ENCODE measurements around the gene DAPP1.

The DAPP1 gene

GRCh38 chr4:99879458-99879857, 62.8 kb downstream of the DAPP1 start:
- TF ChIP-seq NFIC (IDR thresholded peaks at IDR 0.05) (no peak), TCF12 (IDR thresholded peaks at IDR 0.05; ENCODE audit: low read depth) (no peak)

- TF ChIP-seq RAD21 (IDR thresholded peaks at IDR 0.05; ENCODE audit: low read depth) (peak; percentile 69), CREB1 (IDR thresholded peaks at IDR 0.05; ENCODE audit: low read depth) (no peak)
Measured at GRCh38 chr4:99885063-99885664, 68.5 kb downstream of the DAPP1 start.

DNA sequence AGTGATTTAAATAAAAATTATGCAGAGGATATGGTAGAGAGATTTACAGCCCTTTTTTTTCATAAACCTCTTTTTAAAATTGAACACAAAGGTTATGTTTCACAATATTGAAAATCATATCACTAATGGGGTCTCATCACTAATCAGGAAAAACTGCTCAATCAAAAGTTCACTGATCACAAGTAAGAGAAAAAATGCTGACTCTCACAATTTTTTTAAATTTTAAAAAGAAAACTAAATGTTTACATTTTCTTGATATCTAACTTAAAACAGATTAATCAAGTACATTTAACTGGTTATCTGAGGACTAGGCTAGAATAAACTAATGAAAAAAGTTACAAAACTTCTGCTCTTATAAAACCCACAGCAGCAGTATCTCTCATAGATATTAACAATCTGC, 69.1 kb downstream of the DAPP1 start:
- TF ChIP-seq CREB1 (IDR thresholded peaks at IDR 0.05; ENCODE audit: low read depth) = no peak
- TF ChIP-seq, protein P1, sequence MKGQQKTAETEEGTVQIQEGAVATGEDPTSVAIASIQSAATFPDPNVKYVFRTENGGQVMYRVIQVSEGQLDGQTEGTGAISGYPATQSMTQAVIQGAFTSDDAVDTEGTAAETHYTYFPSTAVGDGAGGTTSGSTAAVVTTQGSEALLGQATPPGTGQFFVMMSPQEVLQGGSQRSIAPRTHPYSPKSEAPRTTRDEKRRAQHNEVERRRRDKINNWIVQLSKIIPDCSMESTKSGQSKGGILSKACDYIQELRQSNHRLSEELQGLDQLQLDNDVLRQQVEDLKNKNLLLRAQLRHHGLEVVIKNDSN (IDR thresholded peaks at IDR 0.05) = no peak
- TF ChIP-seq ZBTB7A (IDR thresholded peaks at IDR 0.05; ENCODE audit: low read depth) = no peak
- TF ChIP-seq RAD21 (IDR thresholded peaks at IDR 0.05; ENCODE audit: low read depth) = no peak
- no peak for TF ChIP-seq TAF1 (IDR thresholded peaks at IDR 0.05; ENCODE audit: low read depth)
- no peak for TF ChIP-seq MAX (IDR thresholded peaks at IDR 0.05)
- TF ChIP-seq EGR1 (IDR thresholded peaks at IDR 0.05) = no peak
- no peak for TF ChIP-seq YY1 (IDR thresholded peaks at IDR 0.05; ENCODE audit: low read depth)
- TF ChIP-seq EP300 (IDR thresholded peaks at IDR 0.05; ENCODE audit: borderline replicate concordance) = no peak
- TF ChIP-seq REST (IDR thresholded peaks at IDR 0.05; ENCODE audit: low read depth) = no peak
- no peak for TF ChIP-seq FOXM1 (IDR thresholded peaks at IDR 0.05; ENCODE audit: borderline replicate concordance, low read depth)
- TF ChIP-seq CEBPB (IDR thresholded peaks at IDR 0.05) = no peak
- no peak for TF ChIP-seq NFIC (IDR thresholded peaks at IDR 0.05)
- no peak for TF ChIP-seq TEAD4 (IDR thresholded peaks at IDR 0.05)
- TF ChIP-seq TCF12 (IDR thresholded peaks at IDR 0.05; ENCODE audit: low read depth) = no peak

DNA sequence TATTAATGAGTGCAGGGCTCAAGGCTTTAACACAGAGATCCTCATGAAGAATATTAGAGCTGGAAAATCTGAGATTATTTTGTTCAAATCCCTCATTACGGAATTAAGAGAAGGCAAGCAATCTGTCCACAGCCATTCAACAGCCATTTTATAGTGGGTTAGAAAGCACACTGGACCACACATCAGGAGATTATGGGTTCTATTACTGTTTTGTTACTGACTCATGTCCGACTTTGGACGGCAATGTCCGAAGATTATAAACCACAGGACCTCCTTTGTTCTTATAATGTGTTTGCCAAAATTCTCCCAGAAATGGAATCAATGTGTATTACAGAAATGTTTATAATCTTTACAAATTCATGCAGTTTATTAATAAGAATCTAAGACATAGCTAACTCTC, 69.5 kb downstream of the DAPP1 start:
- TF ChIP-seq YY1 (IDR thresholded peaks at IDR 0.05; ENCODE audit: low read depth) (no peak), TAF1 (IDR thresholded peaks at IDR 0.05; ENCODE audit: low read depth) (no peak), MAX (IDR thresholded peaks at IDR 0.05) (no peak), NFIC (IDR thresholded peaks at IDR 0.05) (no peak), TEAD4 (IDR thresholded peaks at IDR 0.05) (no peak), REST (IDR thresholded peaks at IDR 0.05; ENCODE audit: low read depth) (no peak), FOXM1 (IDR thresholded peaks at IDR 0.05; ENCODE audit: borderline replicate concordance, low read depth) (no peak), TCF12 (IDR thresholded peaks at IDR 0.05; ENCODE audit: low read depth) (no peak), CEBPB (IDR thresholded peaks at IDR 0.05) (no peak), EGR1 (IDR thresholded peaks at IDR 0.05) (no peak), CREB1 (IDR thresholded peaks at IDR 0.05; ENCODE audit: low read depth) (no peak), EP300 (IDR thresholded peaks at IDR 0.05; ENCODE audit: borderline replicate concordance) (no peak), RAD21 (IDR thresholded peaks at IDR 0.05; ENCODE audit: low read depth) (no peak), ZBTB7A (IDR thresholded peaks at IDR 0.05; ENCODE audit: low read depth) (no peak)
- TF ChIP-seq, protein P1 (IDR thresholded peaks at IDR 0.05) = no peak

DNA sequence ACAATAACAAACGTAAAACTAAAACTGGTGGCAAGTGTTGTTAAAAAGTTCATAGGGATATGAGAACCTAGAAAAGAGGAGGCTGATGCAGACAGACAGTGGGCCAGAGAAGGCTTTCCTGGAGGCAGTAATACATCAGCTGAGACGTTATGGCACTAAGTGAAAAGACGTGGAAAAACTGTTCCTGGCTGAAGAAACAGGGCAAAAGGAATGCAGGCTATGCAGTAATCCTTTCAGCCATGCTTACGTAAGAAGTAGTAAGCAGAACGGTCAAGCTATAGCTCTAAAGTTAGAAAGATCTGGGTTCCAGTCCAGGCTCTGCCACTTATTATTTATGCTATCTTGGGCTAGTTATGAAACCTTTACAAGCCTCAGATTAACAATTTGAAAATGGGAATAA, 71.2 kb downstream of the DAPP1 start:
- TF ChIP-seq FOXM1 (IDR thresholded peaks at IDR 0.05; ENCODE audit: borderline replicate concordance, low read depth) (no peak), EP300 (IDR thresholded peaks at IDR 0.05; ENCODE audit: borderline replicate concordance) (no peak), TEAD4 (IDR thresholded peaks at IDR 0.05) (no peak), RAD21 (IDR thresholded peaks at IDR 0.05; ENCODE audit: low read depth) (no peak), ZBTB7A (IDR thresholded peaks at IDR 0.05; ENCODE audit: low read depth) (no peak), TAF1 (IDR thresholded peaks at IDR 0.05; ENCODE audit: low read depth) (no peak), EGR1 (IDR thresholded peaks at IDR 0.05) (no peak), NFIC (IDR thresholded peaks at IDR 0.05) (no peak), YY1 (IDR thresholded peaks at IDR 0.05; ENCODE audit: low read depth) (no peak), REST (IDR thresholded peaks at IDR 0.05; ENCODE audit: low read depth) (no peak), CEBPB (IDR thresholded peaks at IDR 0.05) (no peak)
- TF ChIP-seq, protein P1 (IDR thresholded peaks at IDR 0.05) = no peak
